Panc1 (cell line): ENCODE measurements around the gene ADK.

Source experiments
- TF ChIP-seq, protein P1 (sequence below): fragments of 450-650 bp; IDR thresholded peaks from 2 replicates; pipeline ENCODE4 v1.5.1; 2017; ENCODE audit warnings: mild to moderate bottlenecking
- TF ChIP-seq, protein P2 (sequence below), 2 experiments: IDR thresholded peaks; 2 replicates each; pipeline ENCODE4 v1.6.1; 2011 to 2012; ENCODE audit warnings: low read depth in 2 of 2, control low read depth in 1 of 2, low read length in 1 of 2, mild to moderate bottlenecking in 1 of 2, moderate library complexity in 1 of 2; ENCODE audit not compliant: insufficient read depth in 1 of 2

DNA sequence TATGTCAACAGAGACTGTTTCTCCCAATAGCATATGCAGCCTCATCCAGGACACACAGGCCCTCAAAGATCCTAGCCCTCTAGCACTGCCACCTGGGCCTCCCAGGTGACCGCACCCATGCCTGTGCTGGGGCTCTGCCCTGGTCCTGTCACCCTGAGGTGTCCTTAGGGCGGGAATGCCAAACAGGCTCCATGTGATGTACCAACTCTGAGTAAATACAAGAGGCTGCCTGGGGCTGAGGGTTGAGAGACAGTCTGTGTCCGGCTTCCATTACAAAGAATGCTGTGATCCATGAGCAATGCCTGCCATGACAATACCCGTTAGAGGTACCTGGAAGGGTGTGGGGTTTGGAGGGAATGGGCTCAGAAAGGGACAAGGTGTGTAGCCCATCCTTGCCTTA, 592.4 kb downstream of the ADK start:
- TF ChIP-seq, protein P1, sequence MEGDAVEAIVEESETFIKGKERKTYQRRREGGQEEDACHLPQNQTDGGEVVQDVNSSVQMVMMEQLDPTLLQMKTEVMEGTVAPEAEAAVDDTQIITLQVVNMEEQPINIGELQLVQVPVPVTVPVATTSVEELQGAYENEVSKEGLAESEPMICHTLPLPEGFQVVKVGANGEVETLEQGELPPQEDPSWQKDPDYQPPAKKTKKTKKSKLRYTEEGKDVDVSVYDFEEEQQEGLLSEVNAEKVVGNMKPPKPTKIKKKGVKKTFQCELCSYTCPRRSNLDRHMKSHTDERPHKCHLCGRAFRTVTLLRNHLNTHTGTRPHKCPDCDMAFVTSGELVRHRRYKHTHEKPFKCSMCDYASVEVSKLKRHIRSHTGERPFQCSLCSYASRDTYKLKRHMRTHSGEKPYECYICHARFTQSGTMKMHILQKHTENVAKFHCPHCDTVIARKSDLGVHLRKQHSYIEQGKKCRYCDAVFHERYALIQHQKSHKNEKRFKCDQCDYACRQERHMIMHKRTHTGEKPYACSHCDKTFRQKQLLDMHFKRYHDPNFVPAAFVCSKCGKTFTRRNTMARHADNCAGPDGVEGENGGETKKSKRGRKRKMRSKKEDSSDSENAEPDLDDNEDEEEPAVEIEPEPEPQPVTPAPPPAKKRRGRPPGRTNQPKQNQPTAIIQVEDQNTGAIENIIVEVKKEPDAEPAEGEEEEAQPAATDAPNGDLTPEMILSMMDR: no peak
- TF ChIP-seq, protein P2, sequence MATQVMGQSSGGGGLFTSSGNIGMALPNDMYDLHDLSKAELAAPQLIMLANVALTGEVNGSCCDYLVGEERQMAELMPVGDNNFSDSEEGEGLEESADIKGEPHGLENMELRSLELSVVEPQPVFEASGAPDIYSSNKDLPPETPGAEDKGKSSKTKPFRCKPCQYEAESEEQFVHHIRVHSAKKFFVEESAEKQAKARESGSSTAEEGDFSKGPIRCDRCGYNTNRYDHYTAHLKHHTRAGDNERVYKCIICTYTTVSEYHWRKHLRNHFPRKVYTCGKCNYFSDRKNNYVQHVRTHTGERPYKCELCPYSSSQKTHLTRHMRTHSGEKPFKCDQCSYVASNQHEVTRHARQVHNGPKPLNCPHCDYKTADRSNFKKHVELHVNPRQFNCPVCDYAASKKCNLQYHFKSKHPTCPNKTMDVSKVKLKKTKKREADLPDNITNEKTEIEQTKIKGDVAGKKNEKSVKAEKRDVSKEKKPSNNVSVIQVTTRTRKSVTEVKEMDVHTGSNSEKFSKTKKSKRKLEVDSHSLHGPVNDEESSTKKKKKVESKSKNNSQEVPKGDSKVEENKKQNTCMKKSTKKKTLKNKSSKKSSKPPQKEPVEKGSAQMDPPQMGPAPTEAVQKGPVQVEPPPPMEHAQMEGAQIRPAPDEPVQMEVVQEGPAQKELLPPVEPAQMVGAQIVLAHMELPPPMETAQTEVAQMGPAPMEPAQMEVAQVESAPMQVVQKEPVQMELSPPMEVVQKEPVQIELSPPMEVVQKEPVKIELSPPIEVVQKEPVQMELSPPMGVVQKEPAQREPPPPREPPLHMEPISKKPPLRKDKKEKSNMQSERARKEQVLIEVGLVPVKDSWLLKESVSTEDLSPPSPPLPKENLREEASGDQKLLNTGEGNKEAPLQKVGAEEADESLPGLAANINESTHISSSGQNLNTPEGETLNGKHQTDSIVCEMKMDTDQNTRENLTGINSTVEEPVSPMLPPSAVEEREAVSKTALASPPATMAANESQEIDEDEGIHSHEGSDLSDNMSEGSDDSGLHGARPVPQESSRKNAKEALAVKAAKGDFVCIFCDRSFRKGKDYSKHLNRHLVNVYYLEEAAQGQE (IDR thresholded peaks at IDR 0.05; ENCODE audit: insufficient read depth in 1 of 2, low read depth in 2 of 2, low read length in 1 of 2): no peak
